GOT3 (cell line): Measurements from ENCODE around the gene CASZ1.

ENCODE experiments used
- DNase-seq: peaks from one replicate; lab custom pipeline; 2025; ENCODE audit warnings: mixed read lengths; lab: John Stamatoyannopoulos, UW

Gene CASZ1

GRCh38 chr1:10708757-10709156, 87.7 kb downstream of the CASZ1 start:
- DNase-seq = no peak

GRCh38 chr1:10707208-10707607, 89.2 kb downstream of the CASZ1 start:
- DNase-seq = no peak

- DNase-seq = no peak
Measured at GRCh38 chr1:10706376-10706913, 90.0 kb downstream of the CASZ1 start.

- no peak for DNase-seq
Measured at GRCh38 chr1:10705953-10706352, 90.5 kb downstream of the CASZ1 start.

GRCh38 chr1:10704368-10704882, 92.0 kb downstream of the CASZ1 start:
- DNase-seq = no peak

GRCh38 chr1:10703702-10704101, 92.7 kb downstream of the CASZ1 start:
- DNase-seq = no peak

GRCh38 chr1:10701145-10701544, 95.3 kb downstream of the CASZ1 start:
- no peak for DNase-seq

- no peak for DNase-seq
Measured at GRCh38 chr1:10699470-10699835, 97.0 kb downstream of the CASZ1 start.

GRCh38 chr1:10698726-10699469, 97.5 kb downstream of the CASZ1 start:
- no peak for DNase-seq

- DNase-seq = no peak
Measured at GRCh38 chr1:10697621-10698160, 98.8 kb downstream of the CASZ1 start.

GRCh38 chr1:10696977-10697376, 99.5 kb downstream of the CASZ1 start:
- DNase-seq = no peak

- no peak for DNase-seq
Measured at GRCh38 chr1:10694633-10695627, 101.5 kb downstream of the CASZ1 start.

- no peak for DNase-seq
Measured at GRCh38 chr1:10694274-10694632, 102.2 kb downstream of the CASZ1 start.

- no peak for DNase-seq
Measured at GRCh38 chr1:10693497-10694273, 102.8 kb downstream of the CASZ1 start.

GRCh38 chr1:10693152-10693496, 103.3 kb downstream of the CASZ1 start:
- no peak for DNase-seq

GRCh38 chr1:10692401-10693021, 103.9 kb downstream of the CASZ1 start:
- DNase-seq = no peak

- no peak for DNase-seq
Measured at GRCh38 chr1:10691740-10692125, 104.7 kb downstream of the CASZ1 start.

GRCh38 chr1:10691075-10691739, 105.2 kb downstream of the CASZ1 start:
- no peak for DNase-seq

- no peak for DNase-seq
Measured at GRCh38 chr1:10690484-10690883, 106.0 kb downstream of the CASZ1 start.

- DNase-seq = no peak
Measured at GRCh38 chr1:10688409-10688786, 108.0 kb downstream of the CASZ1 start.
